SK-N-SH (cell line): ENCODE data around the gene CCNO. TPM values are rescaled to one million over a fixed set of nuclear protein-coding genes. Genes with fewer than 3 reads are reported as not detected.

Experiments
- CTCF ChIA-PET: fragments of 300-600, 350-600 bp; formaldehyde crosslinking; extraction: SDS; loops from one replicate; lab custom pipeline; 2021; lab: Yijun Ruan, JAX
- POLR2A ChIA-PET: fragments of 350-600 bp; sonication (Branson Sonifier 250); formaldehyde crosslinking; extraction: SDS; loops from one replicate; lab custom pipeline; 2020; ENCODE audit warnings: antibody characterized with exemption, inconsistent platforms; lab: Yijun Ruan, JAX
- DNase-seq: peaks from one replicate; pipeline ENCODE4 v3.0.0; 2012
- H2AFZ ChIP-seq: fragments of 200-600 bp; sonication (generic); 2 replicates; pipeline ENCODE4 v1.8.1; 2016; ENCODE audit warnings: antibody characterized with exemption, mild to moderate bottlenecking, low read depth
- H3F3A ChIP-seq: fragments of 200-600 bp; sonication (generic); replicated peaks from 2 replicates; pipeline ENCODE3; 2016; ENCODE audit warnings: antibody characterized with exemption, mild to moderate bottlenecking; ENCODE audit not compliant: insufficient read depth
- H3K27ac ChIP-seq, 2 experiments: fragments of 200-500 bp in 1 of 2; fragments of 200-600 bp in 1 of 2; sonication (Bioruptor generic) in 1 of 2; sonication (generic), shearing (Covaris generic) in 1 of 2; 2 replicates each; pipeline versions ENCODE4 v1.5.1 to v1.6.1; 2014 to 2016; ENCODE audit warnings: low read depth in 2 of 2, inconsistent platforms in 1 of 2, low read length in 1 of 2, mild to moderate bottlenecking in 1 of 2, mixed read lengths in 1 of 2
- H3K27me3 ChIP-seq: fragments of 200-600 bp; sonication (generic), shearing (Covaris generic); 2 replicates; pipeline ENCODE4 v1.6.1; 2016; ENCODE audit warnings: mixed run types; ENCODE audit not compliant: insufficient read depth
- H3K36me3 ChIP-seq, 2 experiments: fragments of 200-500 bp in 1 of 2; fragments of 200-600 bp in 1 of 2; sonication (Bioruptor generic) in 1 of 2; sonication (generic) in 1 of 2; replicated peaks in 1 of 2; 2 replicates each; pipeline versions ENCODE3 to v1.5.1; 2014 to 2016; ENCODE audit warnings: low read length in 1 of 2, mild to moderate bottlenecking in 1 of 2; ENCODE audit not compliant: insufficient read depth in 2 of 2, control insufficient read depth in 1 of 2
- H3K4me1 ChIP-seq, 2 experiments: fragments of 200-500 bp in 1 of 2; fragments of 200-600 bp in 1 of 2; sonication (Bioruptor generic) in 1 of 2; sonication (generic), shearing (Covaris generic) in 1 of 2; 2 replicates each; pipeline versions ENCODE4 v1.5.1 to v1.6.1; 2014 to 2016; ENCODE audit warnings: low read depth in 1 of 2, low read length in 1 of 2, mixed run types in 1 of 2; ENCODE audit not compliant: insufficient read depth in 2 of 2, control insufficient read depth in 1 of 2
- H3K4me2 ChIP-seq: fragments of 200-600 bp; sonication (generic), shearing (Covaris generic); 2 replicates; pipeline ENCODE4 v1.6.1; 2017; ENCODE audit warnings: mixed run types
- H3K4me3 ChIP-seq, 2 experiments: fragments of 200-500 bp in 1 of 2; fragments of 200-600 bp in 1 of 2; sonication (Bioruptor generic) in 1 of 2; sonication (generic), shearing (Covaris generic) in 1 of 2; 2 replicates each; pipeline versions ENCODE4 v1.5.1 to v1.8.1; 2014 to 2016; ENCODE audit warnings: low read depth in 2 of 2, inconsistent platforms in 1 of 2, low read length in 1 of 2, mild to moderate bottlenecking in 1 of 2, mixed read lengths in 1 of 2, moderate library complexity in 1 of 2
- H3K79me2 ChIP-seq: fragments of 200-600 bp; sonication (generic); 2 replicates; pipeline ENCODE4 v1.8.1; 2017; ENCODE audit warnings: mild to moderate bottlenecking; ENCODE audit not compliant: insufficient read depth
- H3K9ac ChIP-seq: fragments of 200-600 bp; sonication (generic); 2 replicates; pipeline ENCODE4 v1.6.1; 2017; ENCODE audit warnings: mixed run types
- H3K9me2 ChIP-seq: fragments of 200-600 bp; sonication (generic); 2 replicates; pipeline ENCODE4 v1.6.1; 2017; ENCODE audit warnings: mixed run types
- H3K9me3 ChIP-seq: fragments of 200-600 bp; sonication (generic); 2 replicates; pipeline ENCODE4 v1.6.1; 2017; ENCODE audit warnings: mixed run types, mild to moderate bottlenecking, moderate library complexity
- H4K20me1 ChIP-seq: fragments of 200-600 bp; sonication (generic); 2 replicates; pipeline ENCODE4 v1.6.1; 2017; ENCODE audit warnings: mild to moderate bottlenecking, mixed run types; ENCODE audit not compliant: insufficient read depth
- CHD2 ChIP-seq: fragments of 150-350 bp; IDR thresholded peaks from 2 replicates; pipeline ENCODE4 v1.6.1; 2018; ENCODE audit warnings: low read length; ENCODE audit not compliant: partially characterized antibody
- FOSL2 ChIP-seq: IDR thresholded peaks from 2 replicates; pipeline ENCODE4 v1.4.0; 2012; ENCODE audit warnings: low read depth, mild to moderate bottlenecking, moderate library complexity, borderline replicate concordance
- FOXJ3 ChIP-seq: sonication (generic); formaldehyde crosslinking; IDR thresholded peaks from 2 replicates; pipeline ENCODE4 v1.5.1; 2020; ENCODE audit warnings: mild to moderate bottlenecking, missing genetic modification reagents
- FOXM1 ChIP-seq: IDR thresholded peaks from 2 replicates; pipeline ENCODE4 v1.4.0; 2012; ENCODE audit warnings: low read depth, mild to moderate bottlenecking
- GABPA ChIP-seq: IDR thresholded peaks from 2 replicates; pipeline ENCODE4 v1.4.0; 2012; ENCODE audit warnings: low read depth, mild to moderate bottlenecking
- IRF3 ChIP-seq: fragments of 150-350 bp; IDR thresholded peaks from 2 replicates; pipeline ENCODE4 v1.6.1; 2016; ENCODE audit warnings: mild to moderate bottlenecking, low read depth, low read length
- JUND ChIP-seq: IDR thresholded peaks from 2 replicates; pipeline ENCODE4 v1.4.0; 2012
- MEF2A ChIP-seq: IDR thresholded peaks from 2 replicates; pipeline ENCODE4 v1.4.0; 2012; ENCODE audit warnings: low read depth, borderline replicate concordance
- PBX3 ChIP-seq: IDR thresholded peaks from 2 replicates; pipeline ENCODE4; 2012
- RAD21 ChIP-seq: IDR thresholded peaks from 2 replicates; pipeline ENCODE4 v1.6.1; 2012; ENCODE audit warnings: mild to moderate bottlenecking, low read length
- RCOR1 ChIP-seq: fragments of 150-350 bp; IDR thresholded peaks from 2 replicates; pipeline ENCODE4 v1.6.1; 2017; ENCODE audit warnings: antibody characterized with exemption, low read length
- REST ChIP-seq: IDR thresholded peaks from 2 replicates; pipeline ENCODE4 v1.6.1; 2012; ENCODE audit warnings: mild to moderate bottlenecking, low read depth, low read length, moderate library complexity
- RFX5 ChIP-seq: IDR thresholded peaks from 2 replicates; pipeline ENCODE4 v1.6.1; 2012; ENCODE audit warnings: mild to moderate bottlenecking, improper control_type of control experiment, low read length
- SIN3A ChIP-seq: IDR thresholded peaks from 2 replicates; pipeline ENCODE4 v1.6.1; 2012; ENCODE audit warnings: low read depth, mild to moderate bottlenecking, low read length, moderate library complexity, borderline replicate concordance
- SMC3 ChIP-seq: IDR thresholded peaks from 2 replicates; pipeline ENCODE4 v1.6.1; 2012; ENCODE audit warnings: low read depth, low read length, improper control_type of control experiment
- TAF1 ChIP-seq: IDR thresholded peaks from 2 replicates; pipeline ENCODE4 v1.6.1; 2012; ENCODE audit warnings: low read depth, mild to moderate bottlenecking, low read length, moderate library complexity, borderline replicate concordance
- TCF12 ChIP-seq: IDR thresholded peaks from 2 replicates; pipeline ENCODE4 v1.4.0; 2012
- TEAD4 ChIP-seq: IDR thresholded peaks from 2 replicates; pipeline ENCODE4 v1.4.0; 2012; ENCODE audit warnings: mild to moderate bottlenecking, borderline replicate concordance; ENCODE audit not compliant: insufficient read depth
- YY1 ChIP-seq: IDR thresholded peaks from 2 replicates; pipeline ENCODE4 v1.4.0; 2012; ENCODE audit warnings: low read depth, mild to moderate bottlenecking
- WGBS: methylation state at CpG from one replicate; pipeline ENCODE4 v1.1.6; 2017; ENCODE audit warnings: low lambda C conversion rate; 5-methylcytosine and 5-hydroxymethylcytosine counted together
- polyA plus RNA-seq, 3 experiments: library from polyadenylated mRNA; depleted of rRNA; stranded (reverse); fragments of >200 nt; gene quantifications; 2 replicates each; pipeline ENCODE4 v1.2.3, GENCODE V29; 2012
- TF ChIP-seq, protein P1 (sequence below): fragments of 150-350 bp; IDR thresholded peaks from 2 replicates; pipeline ENCODE4 v1.6.1; 2017; ENCODE audit warnings: antibody characterized with exemption, low read length, low read depth, borderline replicate concordance
- TF ChIP-seq, protein P2 (sequence below): IDR thresholded peaks from 2 replicates; pipeline ENCODE4 v1.4.0; 2012; ENCODE audit warnings: low read depth, borderline replicate concordance

Gene CCNO
- polyA plus RNA-seq, 1 of the 3 experiments (the other 2 are of a cell fraction), result not detected

- TF ChIP-seq RFX5, result no peak
- TF ChIP-seq REST, result no peak
- TF ChIP-seq YY1, result no peak
- TF ChIP-seq SIN3A, result no peak
- TF ChIP-seq, all 33 proteins: peak for 0
- Histone ChIP-seq H4K20me1 (no peaks in the 10 kb centered on the region), H3K9me2 (no peaks in the 10 kb centered on the region)
Measured at GRCh38 chr5:55241746-55242145, 8.3 kb upstream of the CCNO start.

DNA sequence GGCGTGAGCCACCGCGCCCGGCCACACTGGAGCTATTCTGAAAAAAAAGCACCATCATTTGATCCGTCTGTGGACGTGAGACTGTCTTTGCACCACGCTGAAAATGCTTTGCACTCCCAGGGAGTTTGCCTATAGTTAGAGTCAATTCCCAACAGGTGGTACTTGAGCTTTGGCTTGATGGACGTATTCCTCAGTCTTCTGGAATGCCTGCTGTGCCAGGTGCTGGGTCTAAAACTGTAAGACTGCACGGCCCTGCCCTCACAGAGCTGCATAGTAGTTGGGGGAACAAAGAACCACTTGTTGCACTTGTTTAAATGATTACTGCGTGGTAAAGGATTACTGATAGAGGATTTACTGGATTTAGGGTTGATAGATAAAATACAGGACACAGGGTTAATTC is 3.4 kb upstream of the CCNO start:
- H3K9me3 ChIP-seq, result no peaks in the 10 kb centered on the region
- no peak overlapping the region for H3K27ac ChIP-seq
- H3K79me2 ChIP-seq, result no peaks in the 10 kb centered on the region
- H3K27me3 ChIP-seq, result peaks cover 84% of the 10 kb centered on the region
- TF ChIP-seq, protein P1, sequence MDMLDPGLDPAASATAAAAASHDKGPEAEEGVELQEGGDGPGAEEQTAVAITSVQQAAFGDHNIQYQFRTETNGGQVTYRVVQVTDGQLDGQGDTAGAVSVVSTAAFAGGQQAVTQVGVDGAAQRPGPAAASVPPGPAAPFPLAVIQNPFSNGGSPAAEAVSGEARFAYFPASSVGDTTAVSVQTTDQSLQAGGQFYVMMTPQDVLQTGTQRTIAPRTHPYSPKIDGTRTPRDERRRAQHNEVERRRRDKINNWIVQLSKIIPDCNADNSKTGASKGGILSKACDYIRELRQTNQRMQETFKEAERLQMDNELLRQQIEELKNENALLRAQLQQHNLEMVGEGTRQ, result no peak
- TF ChIP-seq, protein P2, sequence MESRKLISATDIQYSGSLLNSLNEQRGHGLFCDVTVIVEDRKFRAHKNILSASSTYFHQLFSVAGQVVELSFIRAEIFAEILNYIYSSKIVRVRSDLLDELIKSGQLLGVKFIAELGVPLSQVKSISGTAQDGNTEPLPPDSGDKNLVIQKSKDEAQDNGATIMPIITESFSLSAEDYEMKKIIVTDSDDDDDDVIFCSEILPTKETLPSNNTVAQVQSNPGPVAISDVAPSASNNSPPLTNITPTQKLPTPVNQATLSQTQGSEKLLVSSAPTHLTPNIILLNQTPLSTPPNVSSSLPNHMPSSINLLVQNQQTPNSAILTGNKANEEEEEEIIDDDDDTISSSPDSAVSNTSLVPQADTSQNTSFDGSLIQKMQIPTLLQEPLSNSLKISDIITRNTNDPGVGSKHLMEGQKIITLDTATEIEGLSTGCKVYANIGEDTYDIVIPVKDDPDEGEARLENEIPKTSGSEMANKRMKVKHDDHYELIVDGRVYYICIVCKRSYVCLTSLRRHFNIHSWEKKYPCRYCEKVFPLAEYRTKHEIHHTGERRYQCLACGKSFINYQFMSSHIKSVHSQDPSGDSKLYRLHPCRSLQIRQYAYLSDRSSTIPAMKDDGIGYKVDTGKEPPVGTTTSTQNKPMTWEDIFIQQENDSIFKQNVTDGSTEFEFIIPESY, result no peak
- TF ChIP-seq PBX3 (no peak), FOXJ3 (no peak), TEAD4 (no peak), MEF2A (no peak), FOSL2 (no peak), YY1 (no peak), IRF3 (no peak), RAD21 (no peak), GABPA (no peak), SMC3 (no peak), TAF1 (no peak), FOXM1 (no peak), RCOR1 (no peak), JUND (no peak), TCF12 (no peak), CHD2 (no peak)
- H2AFZ ChIP-seq, result no peak overlapping the region
- no peaks in the 10 kb centered on the region for H3K9me2 ChIP-seq
- CTCF ChIA-PET, result interaction anchor here (0.6 to 2.7 kb wide), 2 partner anchors 9 to 11 kb away, joined by 3 to 10 read pairs; no protein-coding TSS in a partner anchor
- no peak overlapping the region for H3K4me2 ChIP-seq
- H3K4me1 ChIP-seq, result peaks cover 0 to 20% of the 10 kb centered on the region in 2 experiments; a peak in 1 of 4 replicates
- POLR2A ChIA-PET, result no interaction called here
- DNase-seq, result no peak
- peaks cover 3% of the 10 kb centered on the region for H3F3A ChIP-seq
- H3K4me3 ChIP-seq, result no peak overlapping the region
- no peak overlapping the region for H3K9ac ChIP-seq
- H4K20me1 ChIP-seq, result no peaks in the 10 kb centered on the region
- H3K36me3 ChIP-seq, result no peaks in the 10 kb centered on the region
- 45% methylated on average over 10 of the region's 10 CpGs for WGBS

More at GRCh38 chr5:55241746-55242145, 8.3 kb upstream of the CCNO start:
- peaks cover 44% of the 10 kb centered on the region for H3K27me3 ChIP-seq
- no peak overlapping the region for H3K4me2 ChIP-seq
- 37% methylated on average over 4 of the region's 4 CpGs for WGBS
- H3F3A ChIP-seq, result no peaks in the 10 kb centered on the region
- DNase-seq, result no peak
- POLR2A ChIA-PET, result no interaction called here
- no peak overlapping the region for H2AFZ ChIP-seq
- CTCF ChIA-PET, result interaction anchor here (1.3 kb wide), 1 partner anchor 68 kb away, joined by 3 read pairs; no protein-coding TSS in a partner anchor
- H3K9ac ChIP-seq, result no peak overlapping the region
- H3K36me3 ChIP-seq, result no peaks in the 10 kb centered on the region
- H3K79me2 ChIP-seq, result no peaks in the 10 kb centered on the region
- no peaks in the 10 kb centered on the region for H3K4me1 ChIP-seq
- H3K4me3 ChIP-seq, result no peak overlapping the region
- no peaks in the 10 kb centered on the region for H3K9me3 ChIP-seq
- H3K27ac ChIP-seq, result no peak overlapping the region
